NOMO-1 (cell line): Measurements from ENCODE around the gene PRRC2C.
"Not testable (repeated sequence)": the region's sequence is repeated elsewhere in the genome, so short reads cannot be mapped to it uniquely, and the experiment has no call there.

Experiments used
- DNase-seq, 2 experiments: peaks; one replicate each; lab custom pipeline; 2025; ENCODE audit not compliant: unreplicated experiment in 2 of 2; lab: John Stamatoyannopoulos, UW

The PRRC2C gene

GRCh38 chr1:171485375-171486047 lies at the start of gene PRRC2C:
PRRC2C (plus strand) TSS chr1:171485530; CDS start chr1:171512089, 26,559 bp downstream.
- peak; percentile 94 to 96 for DNase-seq

- no peak for DNase-seq
These were observed 46.9 kb upstream of the PRRC2C start for GRCh38 chr1:171438441-171438840.

- DNase-seq: not testable (repeated sequence)
These were observed 45.1 kb upstream of the PRRC2C start for GRCh38 chr1:171440201-171440600.

GRCh38 chr1:171441278-171441895 lies 43.9 kb upstream of the PRRC2C start:
- not testable (repeated sequence) for DNase-seq

- no peak for DNase-seq
These were observed 38.9 kb upstream of the PRRC2C start for GRCh38 chr1:171446386-171446785.

- no peak for DNase-seq
These were observed 29.4 kb upstream of the PRRC2C start for GRCh38 chr1:171455967-171456366.

GRCh38 chr1:171457412-171457811 lies 27.9 kb upstream of the PRRC2C start:
- DNase-seq: no peak

- no peak for DNase-seq
These were observed 25.2 kb upstream of the PRRC2C start for GRCh38 chr1:171460018-171460620.

GRCh38 chr1:171467626-171468025 lies 17.7 kb upstream of the PRRC2C start:
- DNase-seq: no peak

GRCh38 chr1:171468120-171468750 lies 17.1 kb upstream of the PRRC2C start:
- DNase-seq: no peak

GRCh38 chr1:171470726-171471125 lies 14.6 kb upstream of the PRRC2C start:
- no peak for DNase-seq

GRCh38 chr1:171472183-171472647 lies 13.1 kb upstream of the PRRC2C start:
- no peak for DNase-seq

GRCh38 chr1:171476829-171477228 lies 8.5 kb upstream of the PRRC2C start:
- no peak for DNase-seq

- DNase-seq: no peak
These were observed 7.5 kb upstream of the PRRC2C start for GRCh38 chr1:171477804-171478203.

- no peak for DNase-seq
These were observed 5.3 kb upstream of the PRRC2C start for GRCh38 chr1:171480035-171480434.

GRCh38 chr1:171484760-171485374 lies 463 bp upstream of the PRRC2C start:
- peak in 1 of 2 experiments; percentile 84 for DNase-seq

GRCh38 chr1:171486048-171486519 lies 754 bp downstream of the PRRC2C start:
- DNase-seq: peak; percentile 49 to 53

- DNase-seq: no peak
These were observed 1.7 kb downstream of the PRRC2C start for GRCh38 chr1:171487038-171487437.

GRCh38 chr1:171488190-171488929 lies 3.0 kb downstream of the PRRC2C start:
- DNase-seq: no peak

GRCh38 chr1:171494076-171494475 lies 8.7 kb downstream of the PRRC2C start:
- no peak for DNase-seq
